Endothelial cell of umbilical vein (primary cell): ENCODE measurements around the gene TRIML2. TPM values are rescaled to one million over a fixed set of nuclear protein-coding genes. Genes with fewer than 3 reads are reported as not detected.

Experiments
- BruUV-seq: library from RNA; stranded (reverse); fragments of 400-500 nt; replicated peaks from 2 replicates; lab custom pipeline; 2021; lab: Mats Ljungman, UMichigan
- CTCF ChIA-PET: fragments of 300-600, 350-600 bp; sonication (Branson Sonifier 250); formaldehyde crosslinking; loops from one replicate; lab custom pipeline; 2021; ENCODE audit warnings: antibody characterized with exemption, inconsistent platforms; lab: Charles Lee
- POLR2A ChIA-PET: fragments of 300-600, 350-600 bp; sonication (Branson Sonifier 250); formaldehyde crosslinking; loops from one replicate; lab custom pipeline; 2021; ENCODE audit warnings: antibody characterized with exemption, inconsistent platforms; lab: Charles Lee
- DNase-seq: peaks from one replicate; pipeline ENCODE4 v3.0.0-alpha.2; 2011; ENCODE audit warnings: low read depth, low spot score
- FAIRE-seq: peaks from 2 replicates; lab custom pipeline; 2011; peaks lifted over from hg19 to GRCh38; lab: Jason Lieb, UNC
- H2AFZ ChIP-seq: 2 replicates; pipeline ENCODE4 v1.6.0; 2012; ENCODE audit warnings: low read depth, low read length, control low read depth, inconsistent platforms
- H3K27ac ChIP-seq: 2 replicates; pipeline ENCODE4 v1.5.1; 2011; ENCODE audit warnings: low read depth, mild to moderate bottlenecking, control low read depth, low read length, moderate library complexity; ENCODE audit not compliant: insufficient read depth
- H3K27me3 ChIP-seq, 2 experiments: 2 replicates each; pipeline versions ENCODE4 v1.6.0 to v1.6.1; 2011; ENCODE audit warnings: low read length in 2 of 2, mixed read lengths in 1 of 2; ENCODE audit not compliant: control insufficient read depth in 2 of 2, insufficient read depth in 2 of 2
- H3K36me3 ChIP-seq, 2 experiments: 2 replicates in 1 of 2; 3 replicates in 1 of 2; pipeline ENCODE4 v1.5.1; 2011; ENCODE audit warnings: low read length in 2 of 2, mild to moderate bottlenecking in 1 of 2, moderate library complexity in 1 of 2; ENCODE audit not compliant: control insufficient read depth in 2 of 2, insufficient read depth in 2 of 2; ENCODE audit errors: extremely low read depth in 1 of 2
- H3K4me1 ChIP-seq: 3 replicates; pipeline ENCODE4 v1.5.1; 2011; ENCODE audit warnings: mild to moderate bottlenecking, low read length; ENCODE audit not compliant: control insufficient read depth, insufficient read depth; ENCODE audit errors: extremely low read depth
- H3K4me2 ChIP-seq: 2 replicates; pipeline ENCODE4 v1.6.1; 2011; ENCODE audit warnings: low read length, control low read depth, mixed read lengths; ENCODE audit not compliant: insufficient read depth
- H3K4me3 ChIP-seq, 3 experiments: fragments of 200-600 bp in 1 of 3; sonication (generic), shearing (Covaris generic) in 1 of 3; replicated peaks in 1 of 3; 2 replicates each; pipeline ENCODE4 v1.5.1; 2011 to 2016; ENCODE audit warnings: control low read depth in 3 of 3, low read length in 3 of 3, mild to moderate bottlenecking in 2 of 3, inconsistent platforms in 1 of 3, low read depth in 1 of 3, moderate library complexity in 1 of 3; ENCODE audit not compliant: insufficient read depth in 1 of 3
- H3K79me2 ChIP-seq: 2 replicates; pipeline ENCODE4 v1.6.0; 2012; ENCODE audit warnings: low read length, inconsistent platforms; ENCODE audit not compliant: control insufficient read depth, insufficient read depth
- H3K9ac ChIP-seq: replicated peaks from 2 replicates; pipeline ENCODE3; 2011; ENCODE audit warnings: low read length, control low read depth; ENCODE audit not compliant: insufficient read depth; ENCODE audit errors: extremely low read depth
- H3K9me1 ChIP-seq: replicated peaks from 3 replicates; pipeline ENCODE4 v1.6.0; 2011; ENCODE audit warnings: mild to moderate bottlenecking, low read length; ENCODE audit not compliant: control insufficient read depth, insufficient read depth; ENCODE audit errors: extremely low read depth
- H3K9me3 ChIP-seq: replicated peaks from 2 replicates; pipeline ENCODE4 v1.5.1; 2012; ENCODE audit warnings: low read length, inconsistent platforms; ENCODE audit not compliant: control insufficient read depth, insufficient read depth
- H4K20me1 ChIP-seq: replicated peaks from 2 replicates; pipeline ENCODE3; 2011; ENCODE audit warnings: mild to moderate bottlenecking, low read length; ENCODE audit not compliant: control insufficient read depth, insufficient read depth; ENCODE audit errors: extremely low read depth
- EZH2 ChIP-seq: IDR thresholded peaks from 2 replicates; pipeline ENCODE4 v1.6.1; 2012; ENCODE audit warnings: borderline replicate concordance, low read depth, mild to moderate bottlenecking, moderate library complexity, low read length, inconsistent platforms; ENCODE audit not compliant: severe bottlenecking
- FOS ChIP-seq: IDR thresholded peaks from 2 replicates; pipeline ENCODE4 v1.6.1; 2011; ENCODE audit warnings: mild to moderate bottlenecking, low read length, moderate library complexity, borderline replicate concordance; ENCODE audit not compliant: insufficient read depth
- JUN ChIP-seq: IDR thresholded peaks from 2 replicates; pipeline ENCODE4 v1.6.1; 2011; ENCODE audit warnings: borderline replicate concordance, low read depth; ENCODE audit not compliant: insufficient read length, insufficient read depth
- MYC ChIP-seq: IDR thresholded peaks from one replicate; pipeline ENCODE4 v1.6.1; 2011; ENCODE audit warnings: mild to moderate bottlenecking, low read depth, low read length
- POLR2AphosphoS5 ChIP-seq: IDR thresholded peaks from 2 replicates; pipeline ENCODE4 v1.6.1; 2012; ENCODE audit warnings: low read depth, mild to moderate bottlenecking, control low read depth, low read length, moderate library complexity; ENCODE audit not compliant: insufficient read depth
- dilution Hi-C: fragments of 300-500 bp; cut with MboI; formaldehyde crosslinking; loops from one replicate; pipeline ENCODE4 v1.15.0; 2019; ENCODE audit warnings: low sequenced_read_pairs; ENCODE audit not compliant: extremely low pct_ligation_motif_present
- intact Hi-C: fragments of 100-400 bp; cut with micrococcal nuclease; formaldehyde crosslinking; loops from one replicate; pipeline ENCODE4 v1.10.0; 2022
- polyA plus RNA-seq, 4 experiments: library from polyadenylated mRNA; depleted of rRNA in 3 of 4; stranded (reverse) in 3 of 4; unstranded in 1 of 4; fragments of >200 nt; gene quantifications; 2 replicates each; pipeline versions ENCODE4 v1.2.1 to v1.2.3, GENCODE V29; 2011 to 2012; ENCODE audit warnings: missing spikeins in 1 of 4
- total RNA-seq: library from RNA; stranded (reverse); gene quantifications from 2 replicates; pipeline ENCODE4 v1.2.3, GENCODE V29; 2021
- TF ChIP-seq, protein P1 (sequence below): IDR thresholded peaks from 2 replicates; pipeline ENCODE4 v1.6.1; 2011; ENCODE audit not compliant: insufficient read depth, insufficient read length
- TF ChIP-seq, protein P2 (sequence below), 2 donors: IDR thresholded peaks; 1 replicate in 1 of 2; 2 replicates in 1 of 2; pipeline ENCODE4 v1.5.1; 2011; ENCODE audit warnings: low read length in 2 of 2, mild to moderate bottlenecking in 2 of 2, moderate library complexity in 2 of 2, control low read depth in 1 of 2, inconsistent platforms in 1 of 2, low read depth in 1 of 2; ENCODE audit not compliant: insufficient read depth in 1 of 2; ENCODE audit errors: extremely low read depth in 1 of 2

TRIML2 gene
- total and polyA plus RNA-seq, 2 donors (not counting 3 experiments of a cell fraction or from before 2014, with no cell fraction given), result 0.15 TPM; not detected in 1

DNA sequence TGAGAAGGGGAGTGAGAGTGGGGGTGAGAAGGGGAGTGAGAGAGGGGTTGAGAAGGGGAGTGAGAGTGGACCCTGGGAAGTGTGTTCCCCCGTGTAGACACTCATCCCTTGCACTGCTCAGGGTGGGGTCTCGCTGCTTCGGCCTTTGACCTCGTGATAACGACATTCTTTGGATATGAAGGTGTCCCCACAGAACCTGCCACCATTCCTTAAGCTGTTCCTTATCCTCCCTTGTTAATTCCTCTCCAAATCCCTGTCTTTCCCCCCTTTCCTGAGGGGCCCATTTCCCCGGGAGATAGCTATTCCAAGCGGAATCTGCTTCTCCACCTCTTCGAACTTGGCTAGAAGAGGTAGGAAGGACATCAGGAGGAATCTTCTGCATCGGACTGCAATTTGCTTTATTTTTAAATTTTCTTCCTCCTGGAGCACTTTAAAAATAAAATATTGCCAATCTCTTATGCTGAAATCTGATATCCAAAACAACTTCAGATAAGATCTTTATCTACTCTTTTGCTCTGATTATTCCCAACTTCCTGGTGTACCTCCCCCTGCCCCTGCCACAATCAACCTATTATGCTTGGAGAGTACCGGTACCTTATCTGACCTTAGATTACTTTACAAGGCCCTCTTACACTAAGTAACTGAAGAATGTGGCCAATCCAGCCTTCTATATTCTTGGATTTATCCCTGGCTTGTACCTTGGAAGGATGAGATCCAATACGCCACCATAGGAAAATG is 45.4 kb upstream of the TRIML2 start:
- H3K4me1 ChIP-seq, result no peaks in the 10 kb centered on the region
- no peak overlapping the region for H2AFZ ChIP-seq
- no peak for DNase-seq
- intact Hi-C loops, result no loop called here
- H3K27me3 ChIP-seq, result no peaks in the 10 kb centered on the region
- peaks cover 6% of the 10 kb centered on the region for H3K9me3 ChIP-seq
- H3K79me2 ChIP-seq, result no peaks in the 10 kb centered on the region
- ChIA-PET POLR2A (no interaction called here), CTCF (no interaction called here)
- FAIRE-seq, result no peak
- no peak overlapping the region for H3K4me3 ChIP-seq
- H3K4me2 ChIP-seq, result no peak overlapping the region
- no peaks in the 10 kb centered on the region for H3K9me1 ChIP-seq
- BruUV-seq, result no TSS peak
- H3K27ac ChIP-seq, result no peak overlapping the region
- H3K36me3 ChIP-seq, result no peaks in the 10 kb centered on the region
- H3K9ac ChIP-seq, result no peak overlapping the region
- no peaks in the 10 kb centered on the region for H4K20me1 ChIP-seq
- TF ChIP-seq, protein P1, sequence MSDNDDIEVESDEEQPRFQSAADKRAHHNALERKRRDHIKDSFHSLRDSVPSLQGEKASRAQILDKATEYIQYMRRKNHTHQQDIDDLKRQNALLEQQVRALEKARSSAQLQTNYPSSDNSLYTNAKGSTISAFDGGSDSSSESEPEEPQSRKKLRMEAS, result no peak
- no peak for TF ChIP-seq JUN
- no peak for TF ChIP-seq POLR2AphosphoS5
- TF ChIP-seq, protein P2, sequence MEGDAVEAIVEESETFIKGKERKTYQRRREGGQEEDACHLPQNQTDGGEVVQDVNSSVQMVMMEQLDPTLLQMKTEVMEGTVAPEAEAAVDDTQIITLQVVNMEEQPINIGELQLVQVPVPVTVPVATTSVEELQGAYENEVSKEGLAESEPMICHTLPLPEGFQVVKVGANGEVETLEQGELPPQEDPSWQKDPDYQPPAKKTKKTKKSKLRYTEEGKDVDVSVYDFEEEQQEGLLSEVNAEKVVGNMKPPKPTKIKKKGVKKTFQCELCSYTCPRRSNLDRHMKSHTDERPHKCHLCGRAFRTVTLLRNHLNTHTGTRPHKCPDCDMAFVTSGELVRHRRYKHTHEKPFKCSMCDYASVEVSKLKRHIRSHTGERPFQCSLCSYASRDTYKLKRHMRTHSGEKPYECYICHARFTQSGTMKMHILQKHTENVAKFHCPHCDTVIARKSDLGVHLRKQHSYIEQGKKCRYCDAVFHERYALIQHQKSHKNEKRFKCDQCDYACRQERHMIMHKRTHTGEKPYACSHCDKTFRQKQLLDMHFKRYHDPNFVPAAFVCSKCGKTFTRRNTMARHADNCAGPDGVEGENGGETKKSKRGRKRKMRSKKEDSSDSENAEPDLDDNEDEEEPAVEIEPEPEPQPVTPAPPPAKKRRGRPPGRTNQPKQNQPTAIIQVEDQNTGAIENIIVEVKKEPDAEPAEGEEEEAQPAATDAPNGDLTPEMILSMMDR (IDR thresholded peaks at IDR 0.05; ENCODE audit: extremely low read depth in 1 of 2, insufficient read depth in 1 of 2, low read depth in 1 of 2, low read length in 2 of 2), result no peak
- TF ChIP-seq FOS, result no peak
- TF ChIP-seq MYC, result no peak
- TF ChIP-seq EZH2, result no peak
- dilution Hi-C loops, result no loop called here
